Thyroid gland (tissue), 4 donors: ENCODE data around the gene TM9SF4. TPM values are rescaled to one million over a fixed set of nuclear protein-coding genes. Genes with fewer than 3 reads are reported as not detected.

Experiments
- DNase-seq, 2 donors: peaks; one replicate each; pipeline ENCODE4 v3.0.0-alpha.2; 2019
- H3K27ac ChIP-seq, 3 donors: fragments of 200-600 bp; sonication (generic); 1 replicate in 2 of 3; 2 replicates in 1 of 3; pipeline ENCODE4 v1.5.1; 2016 to 2019; ENCODE audit warnings: mild to moderate bottlenecking in 1 of 3, moderate library complexity in 1 of 3
- H3K27me3 ChIP-seq: fragments of 200-600 bp; sonication (generic); one replicate; pipeline ENCODE4 v1.5.1; 2019
- H3K36me3 ChIP-seq, 2 donors: fragments of 200-600 bp; sonication (generic); one replicate each; pipeline ENCODE4 v1.5.1; 2016 to 2019
- H3K4me1 ChIP-seq, 2 donors: fragments of 200-600 bp; sonication (generic); one replicate each; pipeline ENCODE4 v1.5.1; 2017 to 2019
- H3K4me3 ChIP-seq, 3 donors: fragments of 200-600 bp; sonication (generic); replicated peaks in 1 of 3; 1 replicate in 2 of 3; 2 replicates in 1 of 3; pipeline ENCODE4 v1.5.1; 2016; ENCODE audit warnings: mild to moderate bottlenecking in 1 of 3
- H3K9me3 ChIP-seq: fragments of 200-600 bp; sonication (generic); one replicate; pipeline ENCODE4 v1.5.1; 2017
- POLR2A ChIP-seq, 2 donors: fragments of 450-650 bp; IDR thresholded peaks; one replicate each; pipeline ENCODE4 v1.6.1; 2017; ENCODE audit warnings: antibody characterized with exemption in 2 of 2, mild to moderate bottlenecking in 2 of 2, moderate library complexity in 1 of 2
- WGBS, 2 donors: methylation state at CpG; one replicate each; pipeline ENCODE4 v1.1.5; 2017; 5-methylcytosine and 5-hydroxymethylcytosine counted together
- intact Hi-C: fragments of 100-400 bp; cut with DNase I; formaldehyde crosslinking; loops from one replicate; pipeline ENCODE4 v1.15.1; 2023
- total RNA-seq, 4 donors: library from RNA; depleted of rRNA; stranded (reverse); fragments of >200 nt; gene quantifications; one replicate each; pipeline ENCODE4 v1.2.3, GENCODE V29; 2016
- TF ChIP-seq, protein P1 (sequence below), 6 experiments: fragments of 200-600 bp in 3 of 6; fragments of 450-650 bp in 3 of 6; sonication (generic) in 3 of 6; IDR thresholded peaks; one replicate each; pipeline ENCODE4 v1.5.1; 2016 to 2019; ENCODE audit warnings: antibody characterized with exemption in 6 of 6, mild to moderate bottlenecking in 2 of 6, inconsistent platforms in 1 of 6, moderate library complexity in 1 of 6

Gene TM9SF4
- total RNA-seq, 4 donors from 2014 or later: 28.8 to 46.0 (median 38.0) TPM

DNA sequence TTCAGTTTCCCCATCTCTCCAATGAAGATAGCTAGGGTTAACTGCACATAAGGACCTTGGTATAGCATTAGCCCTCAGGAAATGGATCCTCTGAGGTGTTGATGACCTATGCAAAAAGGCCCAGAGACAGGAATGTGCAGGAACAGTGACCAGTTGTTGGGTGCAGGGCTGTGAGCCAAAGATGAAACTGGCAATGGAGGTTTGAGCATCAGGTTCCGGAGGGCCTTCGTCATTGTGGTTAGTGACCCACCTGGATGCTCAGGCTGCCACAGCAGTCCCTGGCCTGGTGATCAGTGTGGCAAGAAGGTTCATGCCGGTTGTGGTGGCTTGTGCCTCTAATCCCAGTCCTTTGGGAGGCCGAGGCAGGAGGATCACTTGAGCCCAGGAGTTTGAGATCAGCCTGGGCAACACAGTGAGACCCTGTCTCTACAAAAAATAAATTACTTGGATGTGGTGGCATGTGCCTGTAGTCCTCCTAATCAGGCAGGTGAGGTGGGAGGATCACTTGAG, 43.7 kb downstream of the TM9SF4 start:
- intact Hi-C loops: no loop called here
- Histone ChIP-seq H3K4me1 (peaks cover 0 to 10% of the 10 kb centered on the region in 2 donors), H3K4me3 (no peak overlapping the region), H3K27me3 (no peaks in the 10 kb centered on the region), H3K9me3 (no peaks in the 10 kb centered on the region), H3K36me3 (peaks cover 27 to 31% of the 10 kb centered on the region in 2 donors), H3K27ac (no peak overlapping the region)
- TF ChIP-seq, protein P1, sequence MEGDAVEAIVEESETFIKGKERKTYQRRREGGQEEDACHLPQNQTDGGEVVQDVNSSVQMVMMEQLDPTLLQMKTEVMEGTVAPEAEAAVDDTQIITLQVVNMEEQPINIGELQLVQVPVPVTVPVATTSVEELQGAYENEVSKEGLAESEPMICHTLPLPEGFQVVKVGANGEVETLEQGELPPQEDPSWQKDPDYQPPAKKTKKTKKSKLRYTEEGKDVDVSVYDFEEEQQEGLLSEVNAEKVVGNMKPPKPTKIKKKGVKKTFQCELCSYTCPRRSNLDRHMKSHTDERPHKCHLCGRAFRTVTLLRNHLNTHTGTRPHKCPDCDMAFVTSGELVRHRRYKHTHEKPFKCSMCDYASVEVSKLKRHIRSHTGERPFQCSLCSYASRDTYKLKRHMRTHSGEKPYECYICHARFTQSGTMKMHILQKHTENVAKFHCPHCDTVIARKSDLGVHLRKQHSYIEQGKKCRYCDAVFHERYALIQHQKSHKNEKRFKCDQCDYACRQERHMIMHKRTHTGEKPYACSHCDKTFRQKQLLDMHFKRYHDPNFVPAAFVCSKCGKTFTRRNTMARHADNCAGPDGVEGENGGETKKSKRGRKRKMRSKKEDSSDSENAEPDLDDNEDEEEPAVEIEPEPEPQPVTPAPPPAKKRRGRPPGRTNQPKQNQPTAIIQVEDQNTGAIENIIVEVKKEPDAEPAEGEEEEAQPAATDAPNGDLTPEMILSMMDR (IDR thresholded peaks at IDR 0.05): no peak
- TF ChIP-seq POLR2A (IDR thresholded peaks at IDR 0.05): no peak
- WGBS, 2 donors: 86 to 93% methylated on average over 4 of the region's 4 CpGs
- DNase-seq: no peak

DNA sequence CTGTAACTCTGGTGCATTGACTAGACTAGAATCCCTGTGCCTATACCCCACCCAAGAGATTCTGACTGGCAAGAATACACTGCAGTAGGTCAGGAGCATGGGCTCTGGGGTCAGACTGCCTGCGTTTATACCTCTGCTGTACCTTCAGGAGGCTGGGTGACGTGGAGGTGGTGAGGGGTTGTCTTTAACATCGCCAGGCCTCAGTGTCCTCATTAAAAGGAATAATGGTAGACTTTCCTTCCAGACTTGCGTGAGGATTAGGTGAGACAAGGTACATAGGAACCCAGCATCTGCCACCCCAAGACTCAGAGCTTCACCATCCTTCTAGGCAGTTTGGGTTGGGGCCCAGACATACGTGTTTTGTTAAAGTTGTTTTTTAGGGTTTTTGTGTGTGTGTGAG, 44.3 kb downstream of the TM9SF4 start:
- Histone ChIP-seq H3K9me3 (no peaks in the 10 kb centered on the region), H3K27ac (no peak overlapping the region), H3K27me3 (no peaks in the 10 kb centered on the region), H3K36me3 (peaks cover 32 to 37% of the 10 kb centered on the region in 2 donors), H3K4me1 (peaks cover 0 to 10% of the 10 kb centered on the region in 2 donors), H3K4me3 (no peak overlapping the region)
- no peak for TF ChIP-seq POLR2A (IDR thresholded peaks at IDR 0.05)
- TF ChIP-seq, protein P1 (IDR thresholded peaks at IDR 0.05): no peak
- no peak for DNase-seq
- WGBS, 2 donors: 91 to 100% methylated on average over 4 to 5 of the region's 5 CpGs
- intact Hi-C loops: no loop called here

DNA sequence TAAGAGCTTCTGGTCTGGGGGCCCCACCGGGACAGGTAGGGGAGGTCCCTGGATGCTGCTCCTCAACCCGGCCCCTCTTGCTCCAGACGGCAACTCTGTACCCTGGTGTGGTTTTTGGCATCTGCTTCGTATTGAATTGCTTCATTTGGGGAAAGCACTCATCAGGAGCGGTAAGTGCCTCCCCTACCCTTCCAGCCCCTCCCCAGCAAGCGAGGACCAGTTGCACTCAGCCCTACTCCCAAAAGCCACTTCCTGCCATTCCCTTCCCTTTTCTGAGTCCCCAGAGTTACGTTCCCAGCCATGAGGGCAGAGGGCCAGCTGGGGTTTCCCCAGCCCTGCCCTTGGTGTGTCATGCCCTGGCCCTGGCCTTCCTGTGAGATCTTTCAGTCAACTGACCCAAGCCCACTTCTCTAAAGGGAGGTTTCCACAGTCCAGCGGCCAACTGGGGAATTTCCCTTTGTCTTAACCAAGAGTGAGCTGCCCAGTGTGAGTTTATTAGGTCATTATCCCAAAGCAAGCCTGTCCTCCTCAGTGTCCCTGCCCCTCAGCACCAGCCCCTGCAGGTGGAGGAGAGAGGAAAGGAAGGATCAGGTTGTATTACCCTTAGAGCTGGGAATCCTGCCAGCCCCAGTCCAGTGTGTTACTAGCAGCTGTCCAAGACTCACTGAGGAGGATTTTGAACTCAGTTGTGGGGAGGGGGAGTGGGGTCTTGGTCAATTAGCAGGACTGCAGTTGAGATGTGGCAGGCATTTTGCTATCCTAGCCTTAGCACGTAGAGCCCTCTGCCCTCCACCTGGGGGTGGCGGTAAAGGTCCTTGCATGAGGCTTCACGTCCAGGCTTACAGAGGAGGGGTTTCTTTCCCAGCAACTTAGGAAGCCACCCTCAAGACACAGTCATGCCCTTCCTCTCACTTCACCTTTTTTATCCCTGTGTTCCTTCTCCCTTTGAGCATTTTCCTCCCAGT, 45.8 kb downstream of the TM9SF4 start:
- Histone ChIP-seq H3K4me1 (peaks cover 0 to 10% of the 10 kb centered on the region in 2 donors), H3K9me3 (no peaks in the 10 kb centered on the region), H3K36me3 (peaks cover 41 to 45% of the 10 kb centered on the region in 2 donors), H3K27me3 (no peaks in the 10 kb centered on the region), H3K4me3 (no peak overlapping the region), H3K27ac (peak overlapping the region in 1 of 3 donors; percentile 11)
- intact Hi-C loops: no loop called here
- peak; percentile 76 to 77 for DNase-seq
- TF ChIP-seq, protein P1 (IDR thresholded peaks at IDR 0.05): peak in 4 of 6 experiments; percentile 26 to 50 (median 44)
- TF ChIP-seq POLR2A (IDR thresholded peaks at IDR 0.05): no peak
- WGBS, 2 donors: 57 to 62% methylated on average over 11 of the region's 11 CpGs

DNA sequence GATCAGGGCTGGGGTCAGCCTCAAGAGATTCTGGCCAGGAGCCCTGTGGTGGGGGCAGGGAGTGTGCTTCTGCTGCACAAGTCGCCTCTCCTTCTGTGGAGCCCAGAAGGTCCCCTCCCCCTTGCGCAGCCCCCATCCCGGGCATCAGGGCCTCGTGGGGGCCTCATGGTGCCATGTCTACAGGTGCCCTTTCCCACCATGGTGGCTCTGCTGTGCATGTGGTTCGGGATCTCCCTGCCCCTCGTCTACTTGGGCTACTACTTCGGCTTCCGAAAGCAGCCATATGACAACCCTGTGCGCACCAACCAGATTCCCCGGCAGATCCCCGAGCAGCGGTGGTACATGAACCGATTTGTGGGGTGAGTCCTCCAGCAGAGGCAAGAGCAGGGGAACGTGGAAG, 48.1 kb downstream of the TM9SF4 start:
- Histone ChIP-seq H3K27me3 (no peaks in the 10 kb centered on the region), H3K4me1 (peaks cover 0 to 10% of the 10 kb centered on the region in 2 donors), H3K4me3 (no peak overlapping the region), H3K36me3 (peaks cover 48 to 49% of the 10 kb centered on the region in 2 donors), H3K9me3 (no peaks in the 10 kb centered on the region), H3K27ac (no peak overlapping the region)
- DNase-seq: no peak
- intact Hi-C loops: no loop called here
- TF ChIP-seq, protein P1 (IDR thresholded peaks at IDR 0.05): no peak
- no peak for TF ChIP-seq POLR2A (IDR thresholded peaks at IDR 0.05)
- WGBS, 2 donors: 90 to 98% methylated on average over 5 to 13 of the region's 14 CpGs

DNA sequence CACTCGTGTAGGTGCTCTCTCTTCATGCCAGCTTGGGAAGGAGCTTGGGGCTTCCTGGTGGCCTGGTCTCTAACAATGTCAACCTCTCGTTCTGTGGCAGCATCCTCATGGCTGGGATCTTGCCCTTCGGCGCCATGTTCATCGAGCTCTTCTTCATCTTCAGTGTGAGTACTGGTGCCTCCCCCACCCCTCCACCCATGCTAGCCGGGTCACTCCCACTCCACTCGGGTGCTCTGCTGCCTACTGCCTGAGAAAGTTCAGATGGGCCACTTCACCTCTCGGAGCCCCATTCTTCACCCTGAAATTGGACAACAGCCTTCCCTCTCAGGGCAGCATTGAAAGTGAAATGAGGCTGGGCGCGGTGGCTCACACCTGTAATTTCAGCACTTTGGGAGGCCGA, 48.8 kb downstream of the TM9SF4 start:
- intact Hi-C loops: no loop called here
- peaks cover 0 to 10% of the 10 kb centered on the region in 2 donors for H3K4me1 ChIP-seq
- H3K9me3 ChIP-seq: no peaks in the 10 kb centered on the region
- TF ChIP-seq, protein P1 (IDR thresholded peaks at IDR 0.05): no peak
- no peak for TF ChIP-seq POLR2A (IDR thresholded peaks at IDR 0.05)
- H3K27ac ChIP-seq: no peak overlapping the region
- WGBS, 2 donors: 92 to 98% methylated on average over 11 of the region's 11 CpGs
- H3K36me3 ChIP-seq: peaks cover 51% of the 10 kb centered on the region in 2 donors
- H3K27me3 ChIP-seq: no peaks in the 10 kb centered on the region
- no peak overlapping the region for H3K4me3 ChIP-seq
- no peak for DNase-seq
